ENCODE results near the gene PRR9. TPM values are rescaled to one million over a fixed set of nuclear protein-coding genes. Genes with fewer than 3 reads are reported as not detected.

The PRR9 gene, protein sequence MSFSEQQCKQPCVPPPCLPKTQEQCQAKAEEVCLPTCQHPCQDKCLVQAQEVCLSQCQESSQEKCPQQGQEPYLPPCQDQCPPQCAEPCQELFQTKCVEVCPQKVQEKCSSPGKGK
- total RNA-seq (not detected), polyA plus RNA-seq (not detected)
- long read RNA-seq, donor 1, result 0 reads
- long read RNA-seq, donor 2, result 0 reads

DNA sequence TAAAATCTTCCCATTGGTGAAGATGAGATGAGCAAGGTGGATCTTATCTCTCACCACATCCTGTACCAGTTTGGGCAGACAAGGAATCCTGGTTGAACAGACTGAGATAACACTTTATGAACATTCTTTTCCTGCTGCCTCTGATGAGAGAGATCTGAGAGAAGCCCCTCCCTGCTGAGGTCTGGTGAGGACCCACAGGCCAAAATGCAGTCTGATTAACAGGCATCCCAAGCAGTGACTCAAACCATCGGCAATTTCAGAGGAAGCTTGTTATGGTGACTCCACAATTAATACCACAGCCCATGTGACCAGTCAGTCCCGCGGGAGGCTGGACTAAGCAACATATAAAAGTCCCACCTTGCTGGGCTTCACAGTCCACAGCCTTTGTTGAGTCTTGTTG is at the start of gene PRR9:
TSS of gene PRR9 (plus strand) at position 373 of the 400 bp plus-strand sequence. CDS start 561 bp downstream, outside the sequence.
- H3K27ac ChIP-seq, result no peak within 1 kb of the TSS
- H3K9me3 ChIP-seq, result no peaks in the 10 kb centered on the region
- 67 to 82% (median 72%) methylated on average over 3 of the region's 3 CpGs for WGBS, 5 donors
- H3K4me3 ChIP-seq, result no peak within 1 kb of the TSS
- no peaks in the 10 kb centered on the region for H3K36me3 ChIP-seq
- H3K27me3 ChIP-seq (replicated peaks in 1 of 7), result peaks cover 0 to 49% (median 0%) of the 10 kb centered on the region in 7 donors
- no peak for DNase-seq
- intact Hi-C loops (cut with DNase I; ENCODE audit: low total_unique reads), result no loop called here
- no peaks in the 10 kb centered on the region for H3K4me1 ChIP-seq
- TF ChIP-seq POLR2A (IDR thresholded peaks at IDR 0.05), result no peak
- TF ChIP-seq POLR2AphosphoS5 (IDR thresholded peaks at IDR 0.05), result no peak
- TF ChIP-seq, protein P1, sequence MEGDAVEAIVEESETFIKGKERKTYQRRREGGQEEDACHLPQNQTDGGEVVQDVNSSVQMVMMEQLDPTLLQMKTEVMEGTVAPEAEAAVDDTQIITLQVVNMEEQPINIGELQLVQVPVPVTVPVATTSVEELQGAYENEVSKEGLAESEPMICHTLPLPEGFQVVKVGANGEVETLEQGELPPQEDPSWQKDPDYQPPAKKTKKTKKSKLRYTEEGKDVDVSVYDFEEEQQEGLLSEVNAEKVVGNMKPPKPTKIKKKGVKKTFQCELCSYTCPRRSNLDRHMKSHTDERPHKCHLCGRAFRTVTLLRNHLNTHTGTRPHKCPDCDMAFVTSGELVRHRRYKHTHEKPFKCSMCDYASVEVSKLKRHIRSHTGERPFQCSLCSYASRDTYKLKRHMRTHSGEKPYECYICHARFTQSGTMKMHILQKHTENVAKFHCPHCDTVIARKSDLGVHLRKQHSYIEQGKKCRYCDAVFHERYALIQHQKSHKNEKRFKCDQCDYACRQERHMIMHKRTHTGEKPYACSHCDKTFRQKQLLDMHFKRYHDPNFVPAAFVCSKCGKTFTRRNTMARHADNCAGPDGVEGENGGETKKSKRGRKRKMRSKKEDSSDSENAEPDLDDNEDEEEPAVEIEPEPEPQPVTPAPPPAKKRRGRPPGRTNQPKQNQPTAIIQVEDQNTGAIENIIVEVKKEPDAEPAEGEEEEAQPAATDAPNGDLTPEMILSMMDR (IDR thresholded peaks at IDR 0.05 in 8 of 11, conservative IDR thresholded peaks at IDR 0.05 in 3 of 11), result no peak

DNA sequence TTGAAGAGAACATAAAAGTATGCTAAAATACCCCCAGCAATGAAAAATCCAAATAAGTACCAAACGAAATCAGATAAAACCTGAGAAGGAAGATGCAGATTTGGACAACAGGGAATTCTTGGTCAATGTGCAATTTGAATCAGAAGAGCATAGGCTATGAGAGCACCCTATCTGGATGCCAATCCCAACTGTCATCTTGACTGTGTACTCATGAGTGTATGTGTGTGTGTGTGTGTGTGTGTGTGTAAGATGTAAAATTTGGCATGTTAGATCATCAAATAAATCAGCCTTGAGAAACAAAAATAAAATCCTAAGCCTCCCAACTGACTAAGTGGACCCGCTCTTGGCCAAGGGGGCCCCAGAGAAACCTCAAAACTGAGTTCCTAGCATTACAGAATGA is 48.7 kb upstream of the PRR9 start:
- no peak for DNase-seq
- no peak overlapping the region for H3K4me3 ChIP-seq
- H3K27me3 ChIP-seq (replicated peaks in 1 of 7), result peaks cover 0 to 30% (median 0%) of the 10 kb centered on the region in 7 donors
- no peaks in the 10 kb centered on the region for H3K9me3 ChIP-seq
- no peak overlapping the region for H3K27ac ChIP-seq
- intact Hi-C loops (cut with DNase I; ENCODE audit: low total_unique reads), result no loop called here
- TF ChIP-seq POLR2A (IDR thresholded peaks at IDR 0.05) (no peak), POLR2AphosphoS5 (IDR thresholded peaks at IDR 0.05) (no peak)
- TF ChIP-seq, protein P1 (IDR thresholded peaks at IDR 0.05 in 8 of 11, conservative IDR thresholded peaks at IDR 0.05 in 3 of 11), result no peak
- WGBS, 5 donors, result 67 to 83% (median 77%) methylated on average over 2 of the region's 2 CpGs
- no peaks in the 10 kb centered on the region for H3K4me1 ChIP-seq
- H3K36me3 ChIP-seq, result no peaks in the 10 kb centered on the region

DNA sequence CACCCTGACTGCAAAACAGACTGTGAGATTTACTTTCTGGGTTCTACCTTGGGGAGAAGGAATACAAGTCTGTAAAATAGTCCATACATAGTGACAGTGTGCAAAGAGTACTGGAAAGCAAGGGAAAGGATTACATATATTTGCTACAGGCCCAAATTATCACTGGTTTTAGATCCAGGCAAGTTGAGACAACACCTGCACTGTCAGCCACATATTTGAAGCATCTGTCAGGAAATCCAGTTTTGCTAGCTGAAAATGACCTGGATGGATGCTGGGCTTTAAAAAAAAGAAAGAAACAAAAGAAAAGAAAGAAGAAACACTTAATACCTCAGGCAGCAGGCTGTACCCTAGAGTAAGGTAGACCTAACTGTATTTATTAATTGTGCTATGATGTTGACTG is 42.8 kb upstream of the PRR9 start:
- Histone ChIP-seq H3K27ac (no peak overlapping the region), H3K36me3 (no peaks in the 10 kb centered on the region), H3K27me3 (replicated peaks in 1 of 7) (peaks cover 0 to 24% (median 0%) of the 10 kb centered on the region in 7 donors), H3K4me1 (no peaks in the 10 kb centered on the region), H3K4me3 (no peak overlapping the region), H3K9me3 (peaks cover 0 to 3% (median 0%) of the 10 kb centered on the region in 8 donors)
- intact Hi-C loops (cut with DNase I; ENCODE audit: low total_unique reads), result no loop called here
- TF ChIP-seq, protein P1 (IDR thresholded peaks at IDR 0.05 in 8 of 11, conservative IDR thresholded peaks at IDR 0.05 in 3 of 11), result no peak
- no peak for TF ChIP-seq POLR2AphosphoS5 (IDR thresholded peaks at IDR 0.05)
- TF ChIP-seq POLR2A (IDR thresholded peaks at IDR 0.05), result no peak
- DNase-seq, result no peak

DNA sequence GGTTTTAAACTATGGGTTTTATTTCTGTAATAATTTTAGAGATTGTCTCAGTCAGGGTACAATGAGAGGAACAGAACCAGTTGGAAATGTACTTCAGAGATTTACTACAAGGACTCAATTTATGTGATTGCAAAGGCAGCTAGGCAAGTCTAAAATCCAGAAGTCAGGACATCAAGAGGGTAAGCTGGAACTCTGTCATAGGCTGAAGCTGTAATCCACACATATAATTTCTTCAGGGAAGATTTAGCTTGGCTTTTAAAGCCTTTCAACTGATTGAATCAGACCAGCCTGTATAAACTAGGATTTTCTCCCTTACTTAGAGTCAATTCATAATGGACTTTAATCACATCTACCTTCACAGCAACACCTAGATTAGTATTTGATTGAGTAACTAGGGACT is 38.5 kb upstream of the PRR9 start:
- no peak for DNase-seq
- no peaks in the 10 kb centered on the region for H3K36me3 ChIP-seq
- H3K27ac ChIP-seq, result no peak overlapping the region
- intact Hi-C loops (cut with DNase I; ENCODE audit: low total_unique reads), result no loop called here
- H3K4me1 ChIP-seq, result no peaks in the 10 kb centered on the region
- no peak overlapping the region for H3K4me3 ChIP-seq
- peaks cover 0 to 14% (median 4%) of the 10 kb centered on the region in 8 donors for H3K9me3 ChIP-seq
- H3K27me3 ChIP-seq (replicated peaks in 1 of 7), result peaks cover 0 to 13% (median 0%) of the 10 kb centered on the region in 7 donors
- no peak for TF ChIP-seq POLR2AphosphoS5 (IDR thresholded peaks at IDR 0.05)
- TF ChIP-seq POLR2A (IDR thresholded peaks at IDR 0.05), result no peak
- TF ChIP-seq, protein P1 (IDR thresholded peaks at IDR 0.05 in 8 of 11, conservative IDR thresholded peaks at IDR 0.05 in 3 of 11), result no peak
